Thyroid gland (tissue), 4 donors: Measurements from ENCODE around the gene HMGB4.

Source experiments
- CTCF ChIP-seq, 6 experiments: fragments of 200-600 bp in 3 of 6; fragments of 450-650 bp in 3 of 6; sonication (generic) in 3 of 6; IDR thresholded peaks; one replicate each; pipeline ENCODE4 v1.5.1; 2016 to 2019; ENCODE audit warnings: antibody characterized with exemption in 6 of 6, mild to moderate bottlenecking in 2 of 6, inconsistent platforms in 1 of 6, moderate library complexity in 1 of 6
- POLR2A ChIP-seq, 2 donors: fragments of 450-650 bp; IDR thresholded peaks; one replicate each; pipeline ENCODE4 v1.6.1; 2017; ENCODE audit warnings: antibody characterized with exemption in 2 of 2, mild to moderate bottlenecking in 2 of 2, moderate library complexity in 1 of 2

- no peak for TF ChIP-seq CTCF (IDR thresholded peaks at IDR 0.05)
- TF ChIP-seq POLR2A (IDR thresholded peaks at IDR 0.05), result no peak
Observed at GRCh38 chr1:33846861-33847260, 17.0 kb upstream of the HMGB4 start.
